A172 (cell line): Measurements from ENCODE around the gene GALNT11. TPM values are rescaled to one million over a fixed set of nuclear protein-coding genes. Genes with fewer than 3 reads are reported as not detected.
A peak's percentile ranks its signal among the peaks of the same experiment; 100 is the strongest.
"Not testable (repeated sequence)": the region's sequence is repeated elsewhere in the genome, so short reads cannot be mapped to it uniquely, and the experiment has no call there.

Experiments
- DNase-seq: peaks from one replicate; pipeline ENCODE4 v3.0.0-alpha.2; 2015; ENCODE audit warnings: low spot score
- total RNA-seq: library from RNA; depleted of rRNA; stranded (reverse); fragments of >200 nt; shearing (Covaris generic); gene quantifications from 2 replicates; pipeline ENCODE4 v1.2.3, GENCODE V29; 2014; rRNA removed

Gene GALNT11
- 57.6 and 73.5 TPM in 2 replicates for total RNA-seq

GRCh38 chr7:152025077-152025936 lies at the start of gene GALNT11:
Gene GALNT11, plus strand, starts transcription at chr7:152025674. Its CDS starts 68,554 bp downstream, at chr7:152094228.
- peak; percentile 55 for DNase-seq

- no peak for DNase-seq
Observed at GRCh38 chr7:151978616-151979015, 46.9 kb upstream of the GALNT11 start.

- no peak for DNase-seq
Observed at GRCh38 chr7:151981223-151981622, 44.3 kb upstream of the GALNT11 start.

DNA sequence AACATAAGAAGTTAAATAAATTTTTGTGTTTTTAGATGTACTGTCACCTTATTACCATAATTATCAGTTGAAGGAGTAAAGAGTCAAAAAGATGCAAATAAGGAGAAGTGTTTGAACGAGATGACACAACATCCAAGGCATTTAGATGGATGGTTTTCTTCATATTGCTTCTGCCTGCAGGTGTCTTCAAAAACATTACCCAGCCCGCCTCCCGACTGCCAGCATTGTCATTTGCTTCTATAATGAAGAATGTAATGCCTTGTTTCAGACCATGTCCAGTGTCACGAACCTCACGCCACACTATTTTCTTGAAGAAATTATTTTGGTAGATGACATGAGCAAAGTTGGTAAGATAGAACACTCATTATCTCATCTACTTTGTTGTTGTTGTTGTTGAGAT lies 42.7 kb upstream of the GALNT11 start:
- no peak for DNase-seq

GRCh38 chr7:151984612-151985011 lies 40.9 kb upstream of the GALNT11 start:
- DNase-seq: no peak

GRCh38 chr7:151987748-151988529 lies 37.5 kb upstream of the GALNT11 start:
- DNase-seq: peak; percentile 55

DNA sequence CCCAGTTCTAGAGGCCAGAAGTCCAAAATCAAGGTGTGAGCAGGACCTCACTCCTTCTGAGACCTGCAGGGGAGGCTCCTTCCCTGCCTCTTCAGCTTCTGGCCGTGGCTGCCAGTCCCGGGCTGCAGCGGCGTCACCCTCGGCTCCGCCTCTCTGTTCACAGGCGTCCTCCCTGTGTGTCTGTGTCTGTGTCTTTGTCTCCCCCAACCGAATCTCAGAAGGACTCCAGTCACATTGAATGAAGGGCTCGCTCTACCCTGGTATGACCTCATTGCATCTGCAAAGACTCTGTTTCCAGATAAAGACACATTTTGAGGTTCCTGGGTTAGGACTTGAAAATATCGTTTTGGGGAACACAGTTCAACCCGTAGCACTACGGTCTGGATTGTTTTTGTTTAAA lies 33.1 kb upstream of the GALNT11 start:
- peak; percentile 60 for DNase-seq

DNA sequence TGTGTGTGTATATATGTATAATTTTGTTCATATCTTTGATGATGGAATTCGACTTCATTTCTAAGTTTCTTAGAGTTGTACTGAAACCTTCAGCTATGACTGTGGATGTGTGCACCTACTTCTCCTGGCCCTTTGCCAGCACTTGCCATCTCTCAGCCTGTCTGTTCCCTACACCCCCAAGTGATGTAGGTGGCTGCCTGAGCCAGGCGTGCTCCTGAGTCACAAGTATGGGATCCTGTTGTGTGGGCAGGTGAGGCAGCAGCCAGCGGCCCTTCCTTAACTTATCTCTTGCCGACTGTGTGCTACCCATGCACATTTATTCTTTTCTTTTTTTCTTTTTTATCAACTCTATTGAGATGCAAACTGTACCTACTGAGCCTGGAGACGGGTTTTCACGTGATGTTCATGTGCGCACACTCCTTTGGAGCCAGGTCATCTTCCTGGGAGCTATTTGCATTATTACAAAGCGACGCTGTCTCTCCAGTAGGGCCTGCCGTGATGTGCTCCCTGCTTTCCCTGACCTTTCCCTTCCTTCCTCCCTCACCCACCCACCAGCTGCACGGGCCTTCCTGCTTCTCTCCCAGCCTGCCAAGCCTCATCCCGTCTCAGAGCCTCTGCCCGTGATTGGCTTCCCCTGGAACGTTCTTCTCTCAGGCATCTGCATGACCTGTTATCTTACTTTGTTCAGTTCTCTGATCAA lies 31.3 kb upstream of the GALNT11 start:
- DNase-seq: no peak

DNA sequence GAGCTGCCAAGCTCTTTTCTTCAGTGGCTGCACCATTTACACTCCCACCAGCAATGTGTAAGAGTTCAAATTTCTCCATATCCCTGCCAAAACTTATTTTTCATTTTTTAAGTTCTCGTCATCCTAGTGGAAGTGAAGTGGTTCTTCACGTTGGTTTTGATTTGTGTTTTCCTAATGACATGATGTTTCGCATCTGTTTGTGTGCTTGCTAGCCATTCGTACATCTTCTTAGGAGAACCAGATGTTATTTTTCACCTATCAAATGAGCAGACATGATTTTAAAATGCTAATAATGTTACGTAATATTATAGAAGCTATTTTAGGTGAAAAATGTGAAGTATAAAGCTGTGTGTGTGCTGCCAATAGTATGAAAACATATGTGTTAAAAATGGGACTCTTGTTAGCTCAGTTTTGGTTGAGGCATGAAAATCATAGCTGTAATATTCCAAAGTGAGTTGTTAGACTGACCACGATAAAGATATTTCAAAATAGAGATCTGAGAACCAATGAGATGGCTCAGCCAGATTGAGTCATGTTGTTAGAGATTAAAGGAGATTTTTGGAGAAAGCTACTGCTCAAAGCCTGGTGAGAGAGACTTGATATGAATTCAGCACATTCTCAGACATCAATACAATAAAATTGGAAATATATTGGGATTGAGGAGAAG lies 25.9 kb upstream of the GALNT11 start:
- DNase-seq: no peak

DNA sequence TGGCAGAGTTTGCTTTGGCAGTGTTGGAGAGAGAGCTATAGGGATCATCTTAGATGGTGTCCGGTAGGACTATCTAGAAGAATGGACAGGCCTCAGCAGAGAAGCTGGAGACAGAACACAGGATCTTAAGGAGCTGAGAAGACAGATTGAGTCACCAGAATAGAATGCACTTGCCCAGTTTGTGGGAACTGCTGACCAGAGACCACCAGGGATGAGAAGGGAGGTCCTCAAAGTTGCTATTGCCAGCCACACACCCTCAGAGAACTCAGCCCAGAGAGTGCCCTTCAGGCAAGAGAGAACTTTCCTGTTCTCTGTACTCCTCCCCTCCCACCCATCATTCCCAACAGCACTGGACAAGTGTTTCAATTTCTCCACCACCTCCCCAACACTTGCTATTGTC lies 25.3 kb upstream of the GALNT11 start:
- no peak for DNase-seq

DNA sequence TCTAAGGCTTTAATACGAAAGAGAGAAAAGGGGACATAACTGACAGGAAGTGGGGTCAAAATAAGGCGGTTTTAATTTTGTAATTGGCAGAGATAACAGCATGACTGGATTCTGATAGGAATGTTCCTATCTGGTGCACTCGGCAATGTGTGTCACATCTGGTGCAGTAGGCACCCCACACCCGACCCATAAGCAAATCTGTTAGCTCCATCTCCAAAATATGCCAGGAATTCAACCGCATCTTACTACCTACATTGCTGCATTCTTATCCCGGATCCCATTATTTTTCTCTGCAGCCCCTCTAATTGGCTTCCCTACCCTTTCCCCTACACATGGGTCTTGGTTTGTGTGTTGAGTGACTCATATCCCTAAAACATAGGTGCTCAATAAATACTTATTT lies 19.1 kb upstream of the GALNT11 start:
- DNase-seq: peak; percentile 81

DNA sequence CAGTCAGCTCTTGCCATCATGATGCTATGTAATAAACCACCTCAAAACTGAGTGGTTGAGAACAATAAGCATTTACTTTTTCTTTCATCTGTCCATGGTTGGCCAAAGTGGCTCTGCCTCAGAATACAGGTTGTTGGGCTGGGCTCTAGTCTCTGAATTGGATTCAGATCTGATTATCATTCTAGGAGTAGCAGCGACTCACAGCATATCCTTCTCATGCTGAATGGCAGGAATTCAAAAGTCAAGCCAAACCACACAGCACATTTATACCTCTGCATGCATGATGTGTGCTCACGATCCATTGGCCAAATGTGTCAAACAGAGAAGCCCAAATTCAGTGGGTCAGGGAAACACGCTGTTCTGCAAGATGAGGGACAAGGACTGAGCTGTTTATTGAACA lies 13.6 kb upstream of the GALNT11 start:
- DNase-seq: no peak

DNA sequence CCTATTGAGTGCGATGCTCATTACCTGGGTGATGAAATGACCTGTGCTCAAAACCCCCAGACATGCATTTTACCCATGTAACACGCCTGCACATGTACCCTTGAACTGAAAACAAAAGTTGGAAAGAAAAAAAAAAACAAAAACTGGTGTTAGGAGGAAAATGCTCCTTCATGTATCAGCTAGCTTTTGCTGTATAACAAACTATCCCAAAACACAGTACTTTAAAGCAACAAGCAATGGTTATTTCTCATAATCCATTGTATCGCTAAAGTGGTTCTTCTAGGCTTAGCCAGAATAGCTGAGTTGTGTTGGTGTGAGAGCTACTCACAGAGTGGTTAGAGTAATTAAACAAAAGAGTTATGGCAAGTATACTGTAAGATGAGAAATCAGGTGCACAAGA lies 12.2 kb upstream of the GALNT11 start:
- no peak for DNase-seq

- DNase-seq: no peak
Observed at GRCh38 chr7:152013974-152014373, 11.5 kb upstream of the GALNT11 start.

DNA sequence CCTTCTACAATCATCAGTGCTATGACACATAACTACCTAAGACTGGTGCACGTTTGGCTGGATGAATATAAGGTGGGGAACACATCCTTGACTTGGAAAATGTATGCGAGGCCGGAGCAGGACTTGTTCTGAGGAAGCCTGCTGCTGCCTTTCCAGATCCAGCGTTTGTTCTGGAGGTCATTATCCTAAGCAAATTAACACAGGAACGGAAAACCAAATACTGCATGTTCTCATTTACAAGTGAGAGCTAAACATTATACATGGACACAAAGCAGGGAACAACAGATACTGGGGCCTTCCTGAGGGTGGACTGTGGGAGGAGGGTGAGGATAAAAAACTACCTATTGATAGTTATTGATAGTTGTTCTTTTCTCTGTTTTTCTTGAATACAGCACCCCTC lies 10.8 kb upstream of the GALNT11 start:
- DNase-seq: no peak

GRCh38 chr7:152015600-152015999 lies 9.9 kb upstream of the GALNT11 start:
- DNase-seq: no peak

DNA sequence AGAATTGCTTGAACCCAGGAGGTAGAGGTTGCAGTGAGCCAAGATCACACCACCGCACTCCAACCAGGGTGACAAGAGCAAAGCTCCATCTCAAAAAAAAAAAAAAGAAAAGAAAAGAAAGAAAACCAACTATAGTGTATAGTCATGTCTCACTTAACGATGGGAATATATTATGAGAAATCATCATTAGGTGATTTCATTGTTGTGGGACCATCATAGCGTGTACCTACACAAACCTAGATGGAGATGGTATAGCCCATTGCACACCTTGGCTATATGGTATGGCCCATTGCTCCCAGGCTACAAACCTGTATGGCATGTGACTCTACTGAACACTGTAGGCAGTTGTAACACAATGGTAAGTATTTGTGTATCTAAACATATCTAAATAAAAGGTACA lies 8.5 kb upstream of the GALNT11 start:
- no peak for DNase-seq

DNA sequence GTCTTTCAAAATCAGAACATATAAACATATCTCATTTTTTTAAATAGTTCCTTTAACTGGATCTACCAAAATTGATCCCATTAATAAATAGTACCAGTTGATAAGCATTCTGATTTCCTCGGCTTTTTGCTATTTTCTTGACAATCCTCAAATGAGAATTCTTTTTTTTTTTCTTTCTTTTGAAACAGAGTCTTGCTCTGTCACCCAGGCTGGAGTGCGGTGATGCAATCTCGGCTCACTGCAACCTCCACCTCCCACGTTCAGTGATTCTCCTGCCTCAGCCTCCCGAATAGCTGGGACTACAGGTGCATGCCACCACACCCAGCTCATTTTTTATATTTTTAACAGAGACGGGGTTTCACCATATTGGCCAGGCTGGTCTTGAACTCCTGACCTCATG lies 7.8 kb upstream of the GALNT11 start:
- DNase-seq: not testable (repeated sequence)

- not testable (repeated sequence) for DNase-seq
Observed at GRCh38 chr7:152021740-152022139, 3.7 kb upstream of the GALNT11 start.

GRCh38 chr7:152025937-152026890 lies 740 bp downstream of the GALNT11 start:
- DNase-seq: no peak
